ENCODE data around the gene PPP1R14C. TPM values are rescaled to one million over a fixed set of nuclear protein-coding genes. Genes with fewer than 3 reads are reported as not detected.
A peak's percentile ranks its signal among the peaks of the same experiment; 100 is the strongest.

PPP1R14C gene
- total and polyA plus RNA-seq, 10 of the 15 experiments (the other 5 are each of a cell fraction or from before 2014, with no cell fraction given) = 0.07 to 1.6 (median 0.13) TPM; not detected in 4

- Histone ChIP-seq H3K4me3 (no peak overlapping the region), H3K27ac (ENCODE audit: control insufficient read depth, insufficient read depth) (no peak overlapping the region), H3K36me3 (ENCODE audit: control insufficient read depth in 2 of 2, insufficient read depth in 2 of 2, low read length in 1 of 2) (no peaks in the 10 kb centered on the region), H4K20me1 (ENCODE audit: control insufficient read depth, insufficient read depth) (no peaks in the 10 kb centered on the region), H3K27me3 (replicated peaks in 1 of 2; ENCODE audit: control insufficient read depth in 2 of 2, insufficient read depth in 2 of 2, low read length in 1 of 2) (no peaks in the 10 kb centered on the region), H3K79me2 (ENCODE audit: control insufficient read depth, insufficient read depth, low read length) (no peaks in the 10 kb centered on the region), H3K9ac (ENCODE audit: control insufficient read depth, insufficient read depth, low read length) (no peak overlapping the region), H3K4me1 (ENCODE audit: control insufficient read depth, insufficient read depth, low read length) (0 out of 2 replicates have a peak, but pooled peaks cover 3% of the 10 kb centered on the region), H3K9me3 (replicated peaks; ENCODE audit: control insufficient read depth, insufficient read depth, low read length) (no peaks in the 10 kb centered on the region), H3K4me2 (ENCODE audit: control insufficient read depth, insufficient read depth) (peak overlapping the region; percentile 14; the same call in 1 of the 2 replicates), H2AFZ (ENCODE audit: control insufficient read depth, low read depth, low read length) (no peak overlapping the region)
- peak; percentile 75 for ATAC-seq
- CTCF ChIA-PET = interaction anchor here (1.1 to 1.7 kb wide), 2 partner anchors 104 to 106 kb away, joined by 3 to 7 read pairs; no protein-coding TSS in a partner anchor
- SMC1A ChIA-PET (ENCODE audit: uncharacterized antibody, unreplicated experiment) = interaction anchor here (0.8 kb wide), 1 partner anchor 16 kb away, joined by 3 read pairs; no protein-coding TSS in a partner anchor
- intact Hi-C loops (cut with micrococcal nuclease; ENCODE audit: unreplicated experiment) = loop anchor here (5.0 kb wide), 1 partner anchor 103 kb away; no protein-coding TSS in a partner anchor
- POLR2A ChIA-PET = no interaction called here
- FAIRE-seq = peak; percentile 35
- in situ Hi-C loops (cut with MboI) = no loop called here
- RAD21 ChIA-PET (ENCODE audit: unreplicated experiment) = no interaction called here
- no TSS peak for BruUV-seq (replicated peaks)
- 24% methylated on average over 10 of the region's 10 CpGs for WGBS (ENCODE audit: insufficient coverage, insufficient replicate concordance, low lambda C conversion rate, missing lambda C conversion rate)
- DNase-seq (ENCODE audit: low read depth, low spot score) = peak; percentile 13
- peak; percentile 45; the same call in 1 of the 2 replicates for TF ChIP-seq NFIC (IDR thresholded peaks at IDR 0.05; ENCODE audit: low read depth, low read length)
- no peak for TF ChIP-seq POLR2AphosphoS5 (IDR thresholded peaks at IDR 0.05; ENCODE audit: low read length)
- no peak for TF ChIP-seq ZNF384 (IDR thresholded peaks at IDR 0.05; ENCODE audit: borderline replicate concordance, low read depth, low read length)
- peak in 1 of 2 experiments; percentile 63; a peak in 1 of 4 replicates for TF ChIP-seq ETV6 (conservative IDR thresholded peaks at IDR 0.05 in 1 of 2, IDR thresholded peaks at IDR 0.05 in 1 of 2; ENCODE audit: borderline replicate concordance in 1 of 2, low read depth in 1 of 2)
- TF ChIP-seq JUNB (IDR thresholded peaks at IDR 0.05) = peak; percentile 53
- TF ChIP-seq, protein P1, sequence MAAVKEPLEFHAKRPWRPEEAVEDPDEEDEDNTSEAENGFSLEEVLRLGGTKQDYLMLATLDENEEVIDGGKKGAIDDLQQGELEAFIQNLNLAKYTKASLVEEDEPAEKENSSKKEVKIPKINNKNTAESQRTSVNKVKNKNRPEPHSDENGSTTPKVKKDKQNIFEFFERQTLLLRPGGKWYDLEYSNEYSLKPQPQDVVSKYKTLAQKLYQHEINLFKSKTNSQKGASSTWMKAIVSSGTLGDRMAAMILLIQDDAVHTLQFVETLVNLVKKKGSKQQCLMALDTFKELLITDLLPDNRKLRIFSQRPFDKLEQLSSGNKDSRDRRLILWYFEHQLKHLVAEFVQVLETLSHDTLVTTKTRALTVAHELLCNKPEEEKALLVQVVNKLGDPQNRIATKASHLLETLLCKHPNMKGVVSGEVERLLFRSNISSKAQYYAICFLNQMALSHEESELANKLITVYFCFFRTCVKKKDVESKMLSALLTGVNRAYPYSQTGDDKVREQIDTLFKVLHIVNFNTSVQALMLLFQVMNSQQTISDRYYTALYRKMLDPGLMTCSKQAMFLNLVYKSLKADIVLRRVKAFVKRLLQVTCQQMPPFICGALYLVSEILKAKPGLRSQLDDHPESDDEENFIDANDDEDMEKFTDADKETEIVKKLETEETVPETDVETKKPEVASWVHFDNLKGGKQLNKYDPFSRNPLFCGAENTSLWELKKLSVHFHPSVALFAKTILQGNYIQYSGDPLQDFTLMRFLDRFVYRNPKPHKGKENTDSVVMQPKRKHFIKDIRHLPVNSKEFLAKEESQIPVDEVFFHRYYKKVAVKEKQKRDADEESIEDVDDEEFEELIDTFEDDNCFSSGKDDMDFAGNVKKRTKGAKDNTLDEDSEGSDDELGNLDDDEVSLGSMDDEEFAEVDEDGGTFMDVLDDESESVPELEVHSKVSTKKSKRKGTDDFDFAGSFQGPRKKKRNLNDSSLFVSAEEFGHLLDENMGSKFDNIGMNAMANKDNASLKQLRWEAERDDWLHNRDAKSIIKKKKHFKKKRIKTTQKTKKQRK (IDR thresholded peaks at IDR 0.05; ENCODE audit: low read depth, low read length) = no peak
- TF ChIP-seq IKZF2 (IDR thresholded peaks at IDR 0.05) = 0 out of 4 replicates have a peak, but pooled peaks of 1 of the 2 experiments have one; percentile 15
- TF ChIP-seq TARDBP (IDR thresholded peaks at IDR 0.05; ENCODE audit: borderline replicate concordance) = no peak
- TF ChIP-seq TCF3 (IDR thresholded peaks at IDR 0.05; ENCODE audit: borderline replicate concordance, insufficient read depth, low read depth, low read length) = 0 out of 2 replicates have a peak, but pooled peaks have one; percentile 41
- peak; percentile 14 to 24; a peak in 1 of 4 replicates for TF ChIP-seq EP300 (IDR thresholded peaks at IDR 0.05; ENCODE audit: borderline replicate concordance in 1 of 2, control insufficient read depth in 1 of 2, low read depth in 2 of 2, low read length in 2 of 2)
- TF ChIP-seq, protein P2, sequence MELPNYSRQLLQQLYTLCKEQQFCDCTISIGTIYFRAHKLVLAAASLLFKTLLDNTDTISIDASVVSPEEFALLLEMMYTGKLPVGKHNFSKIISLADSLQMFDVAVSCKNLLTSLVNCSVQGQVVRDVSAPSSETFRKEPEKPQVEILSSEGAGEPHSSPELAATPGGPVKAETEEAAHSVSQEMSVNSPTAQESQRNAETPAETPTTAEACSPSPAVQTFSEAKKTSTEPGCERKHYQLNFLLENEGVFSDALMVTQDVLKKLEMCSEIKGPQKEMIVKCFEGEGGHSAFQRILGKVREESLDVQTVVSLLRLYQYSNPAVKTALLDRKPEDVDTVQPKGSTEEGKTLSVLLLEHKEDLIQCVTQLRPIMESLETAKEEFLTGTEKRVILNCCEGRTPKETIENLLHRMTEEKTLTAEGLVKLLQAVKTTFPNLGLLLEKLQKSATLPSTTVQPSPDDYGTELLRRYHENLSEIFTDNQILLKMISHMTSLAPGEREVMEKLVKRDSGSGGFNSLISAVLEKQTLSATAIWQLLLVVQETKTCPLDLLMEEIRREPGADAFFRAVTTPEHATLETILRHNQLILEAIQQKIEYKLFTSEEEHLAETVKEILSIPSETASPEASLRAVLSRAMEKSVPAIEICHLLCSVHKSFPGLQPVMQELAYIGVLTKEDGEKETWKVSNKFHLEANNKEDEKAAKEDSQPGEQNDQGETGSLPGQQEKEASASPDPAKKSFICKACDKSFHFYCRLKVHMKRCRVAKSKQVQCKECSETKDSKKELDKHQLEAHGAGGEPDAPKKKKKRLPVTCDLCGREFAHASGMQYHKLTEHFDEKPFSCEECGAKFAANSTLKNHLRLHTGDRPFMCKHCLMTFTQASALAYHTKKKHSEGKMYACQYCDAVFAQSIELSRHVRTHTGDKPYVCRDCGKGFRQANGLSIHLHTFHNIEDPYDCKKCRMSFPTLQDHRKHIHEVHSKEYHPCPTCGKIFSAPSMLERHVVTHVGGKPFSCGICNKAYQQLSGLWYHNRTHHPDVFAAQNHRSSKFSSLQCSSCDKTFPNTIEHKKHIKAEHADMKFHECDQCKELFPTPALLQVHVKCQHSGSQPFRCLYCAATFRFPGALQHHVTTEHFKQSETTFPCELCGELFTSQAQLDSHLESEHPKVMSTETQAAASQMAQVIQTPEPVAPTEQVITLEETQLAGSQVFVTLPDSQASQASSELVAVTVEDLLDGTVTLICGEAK (IDR thresholded peaks at IDR 0.05; ENCODE audit: borderline replicate concordance) = no peak
- TF ChIP-seq USF1 (IDR thresholded peaks at IDR 0.05; ENCODE audit: borderline replicate concordance, extremely low read length, insufficient read depth, low read depth, low read length) = no peak
Measured at GRCh38 chr6:150184850-150185731, 42.2 kb downstream of the PPP1R14C start.

All from GM12878 (cell line).